K562 (cell line): ENCODE data around the gene ARID4B. TPM values are rescaled to one million over a fixed set of nuclear protein-coding genes. Genes with fewer than 3 reads are reported as not detected.

ENCODE experiments used
- EP400 ChIP-seq: fragments of 450-650 bp; IDR thresholded peaks from 2 replicates; pipeline ENCODE4 v1.6.1; 2017; ENCODE audit warnings: antibody characterized with exemption, mild to moderate bottlenecking, moderate library complexity
- HDAC6 ChIP-seq: IDR thresholded peaks from 2 replicates; pipeline ENCODE4 v1.6.1; 2012; ENCODE audit warnings: low read depth, mild to moderate bottlenecking, control low read depth, inconsistent platforms, low read length, moderate library complexity
- KLF10 ChIP-seq: fragments of 250-450 bp; sonication (Bioruptor Pico); IDR thresholded peaks from 2 replicates; pipeline ENCODE4 v1.6.1; 2021; ENCODE audit warnings: matching md5 sums
- LARP7 ChIP-seq: fragments of 450-650 bp; IDR thresholded peaks from 2 replicates; pipeline ENCODE4 v1.6.1; 2016
- MEF2A ChIP-seq: IDR thresholded peaks from 2 replicates; pipeline ENCODE4 v1.6.1; 2011; ENCODE audit warnings: low read depth, mild to moderate bottlenecking, low read length, moderate library complexity; ENCODE audit not compliant: control insufficient read depth
- MYC ChIP-seq, 2 experiments: fragments of 250-450 bp in 1 of 2; sonication (Bioruptor Pico) in 1 of 2; IDR thresholded peaks; 2 replicates each; pipeline versions ENCODE4 v1.5.1 to v1.6.1; 2012 to 2021; ENCODE audit warnings: low read depth in 2 of 2, borderline replicate concordance in 1 of 2, improper control_type of control experiment in 1 of 2, low read length in 1 of 2, mild to moderate bottlenecking in 1 of 2, moderate library complexity in 1 of 2
- PCBP2 ChIP-seq: fragments of 200-400 bp; formaldehyde crosslinking; IDR thresholded peaks from 2 replicates; pipeline ENCODE4 v1.6.1; 2018; ENCODE audit warnings: low read length, low read depth, mild to moderate bottlenecking, moderate library complexity; ENCODE audit not compliant: poor library complexity, severe bottlenecking
- PRMT5 ChIP-seq: sonication (generic); formaldehyde crosslinking; IDR thresholded peaks from 2 replicates; pipeline ENCODE4 v1.5.0; 2020; ENCODE audit warnings: missing genetic modification reagents
- RBM15 ChIP-seq: fragments of 200-400 bp; formaldehyde crosslinking; IDR thresholded peaks from 2 replicates; pipeline ENCODE4 v1.6.1; 2018; ENCODE audit warnings: mild to moderate bottlenecking, low read length, moderate library complexity; ENCODE audit not compliant: insufficient read depth
- RBM25 ChIP-seq: fragments of 200-400 bp; formaldehyde crosslinking; IDR thresholded peaks from 2 replicates; pipeline ENCODE4 v1.6.1; 2018; ENCODE audit warnings: low read length, low read depth, moderate library complexity; ENCODE audit not compliant: severe bottlenecking
- RFX5 ChIP-seq: IDR thresholded peaks from 2 replicates; pipeline ENCODE4 v1.6.1; 2011; ENCODE audit warnings: low read depth, mild to moderate bottlenecking, improper control_type of control experiment, low read length
- RFX7 ChIP-seq: fragments of 250-450 bp; sonication (Bioruptor Pico); IDR thresholded peaks from 2 replicates; pipeline ENCODE4 v1.5.1; 2021; ENCODE audit warnings: mild to moderate bottlenecking
- USF2 ChIP-seq: sonication (generic); formaldehyde crosslinking; IDR thresholded peaks from 2 replicates; pipeline ENCODE4 v1.5.0; 2020; ENCODE audit warnings: missing genetic modification reagents
- ZFX ChIP-seq: sonication (generic); formaldehyde crosslinking; IDR thresholded peaks from 2 replicates; pipeline ENCODE4 v1.8.0; 2022; ENCODE audit warnings: mild to moderate bottlenecking, missing genetic modification reagents, moderate library complexity
- ZNF140 ChIP-seq: fragments of 250-450 bp; sonication (Bioruptor Pico); IDR thresholded peaks from 2 replicates; pipeline ENCODE4 v1.8.0; 2021; ENCODE audit warnings: moderate library complexity, mild to moderate bottlenecking, inconsistent platforms
- ZNF75A ChIP-seq: fragments of 450-650 bp; formaldehyde crosslinking; IDR thresholded peaks from 2 replicates; pipeline ENCODE4 v1.4.0; 2020; ENCODE audit warnings: mild to moderate bottlenecking
- ZNF764 ChIP-seq: fragments of 250-450 bp; sonication (Bioruptor Pico); IDR thresholded peaks from 2 replicates; pipeline ENCODE4 v1.4.0; 2020; ENCODE audit warnings: low read depth, mild to moderate bottlenecking, moderate library complexity
- polyA plus RNA-seq, 8 experiments: library from polyadenylated mRNA; depleted of rRNA in 4 of 8; stranded (reverse) in 5 of 8; unstranded in 3 of 8; fragments of >200 nt; fragmentation: Nextera tagmentation in 2 of 8; fragmentation: Illumina TruSeq in 1 of 8; extraction: Ambion mirVana in 2 of 8; extraction: Trizol in 1 of 8; gene quantifications; 2 replicates each; pipeline versions ENCODE4 v1.2.1 to v1.2.3, GENCODE V29; 2011 to 2014; ENCODE audit warnings: inconsistent platforms in 1 of 8, missing spikeins in 1 of 8
- total RNA-seq, 7 experiments: library from RNA; depleted of rRNA in 6 of 7; stranded (reverse); fragments of >200 nt in 6 of 7; fragmentation: Illumina TruSeq in 2 of 7; extraction: Trizol in 2 of 7; gene quantifications; 2 replicates each; pipeline versions ENCODE4 v1.2.1 to v1.2.3, GENCODE V29; 2011 to 2021; ENCODE audit warnings: low replicate concordance in 1 of 7
- TF ChIP-seq, protein P1 (sequence below): fragments of 250-450 bp; sonication (Bioruptor Pico); IDR thresholded peaks from 2 replicates; pipeline ENCODE4 v1.6.1; 2021; ENCODE audit warnings: mild to moderate bottlenecking
- TF ChIP-seq, protein P2 (sequence below), 2 experiments: fragments of 200-800 bp in 1 of 2; sonication (Bioruptor generic) in 1 of 2; sonication (generic) in 1 of 2; formaldehyde crosslinking in 1 of 2; IDR thresholded peaks in 1 of 2; conservative IDR thresholded peaks in 1 of 2; 2 replicates each; pipeline versions ENCODE4 v1.5.0 to v1.6.1; 2016 to 2020; ENCODE audit warnings: missing compliant biosample characterization in 1 of 2, missing genetic modification characterization in 1 of 2, missing genetic modification reagents in 1 of 2
- TF ChIP-seq, protein P3 (sequence below): fragments of 450-650 bp; IDR thresholded peaks from 2 replicates; pipeline ENCODE4 v1.6.1; 2016; ENCODE audit warnings: mild to moderate bottlenecking
- TF ChIP-seq, protein P4 (sequence below): sonication (generic); formaldehyde crosslinking; IDR thresholded peaks from 2 replicates; pipeline ENCODE4 v1.8.1; 2023; ENCODE audit warnings: mild to moderate bottlenecking, missing genetic modification reagents, moderate library complexity

Gene ARID4B
- total and polyA plus RNA-seq, 9 of the 15 experiments (the other 6 are each of a cell fraction or from before 2014, with no cell fraction given) = 8.4 to 38.9 (median 18.5) TPM

- TF ChIP-seq ZFX (CRISPR knock-in tag) (0 out of 2 replicates have a peak, but pooled peaks have one; percentile 28), LARP7 (no peak), RBM15 (no peak), USF2 (CRISPR knock-in tag) (no peak), RFX5 (no peak; the same call in 1 of the 2 replicates), MEF2A (no peak), HDAC6 (no peak), KLF10 (CRISPR knock-in tag) (no peak), EP400 (no peak), RBM25 (no peak), ZNF140 (no peak), ZNF75A (CRISPR knock-in tag) (no peak), ZNF764 (CRISPR knock-in tag) (no peak), PCBP2 (no peak), PRMT5 (no peak), MYC (IDR thresholded peaks at IDR 0.05; ENCODE audit: low read depth, low read length) (no peak), MYC (CRISPR knock-in tag; IDR thresholded peaks at IDR 0.05; ENCODE audit: borderline replicate concordance, low read depth) (no peak), RFX7 (CRISPR knock-in tag) (no peak)
- TF ChIP-seq, protein P1, sequence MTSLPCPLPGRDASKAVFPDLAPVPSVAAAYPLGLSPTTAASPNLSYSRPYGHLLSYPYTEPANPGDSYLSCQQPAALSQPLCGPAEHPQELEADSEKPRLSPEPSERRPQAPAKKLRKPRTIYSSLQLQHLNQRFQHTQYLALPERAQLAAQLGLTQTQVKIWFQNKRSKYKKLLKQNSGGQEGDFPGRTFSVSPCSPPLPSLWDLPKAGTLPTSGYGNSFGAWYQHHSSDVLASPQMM (CRISPR knock-in tag) = no peak
- TF ChIP-seq, protein P2, sequence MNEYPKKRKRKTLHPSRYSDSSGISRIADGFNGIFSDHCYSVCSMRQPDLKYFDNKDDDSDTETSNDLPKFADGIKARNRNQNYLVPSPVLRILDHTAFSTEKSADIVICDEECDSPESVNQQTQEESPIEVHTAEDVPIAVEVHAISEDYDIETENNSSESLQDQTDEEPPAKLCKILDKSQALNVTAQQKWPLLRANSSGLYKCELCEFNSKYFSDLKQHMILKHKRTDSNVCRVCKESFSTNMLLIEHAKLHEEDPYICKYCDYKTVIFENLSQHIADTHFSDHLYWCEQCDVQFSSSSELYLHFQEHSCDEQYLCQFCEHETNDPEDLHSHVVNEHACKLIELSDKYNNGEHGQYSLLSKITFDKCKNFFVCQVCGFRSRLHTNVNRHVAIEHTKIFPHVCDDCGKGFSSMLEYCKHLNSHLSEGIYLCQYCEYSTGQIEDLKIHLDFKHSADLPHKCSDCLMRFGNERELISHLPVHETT (CRISPR knock-in tag; conservative IDR thresholded peaks at IDR 0.05 in 1 of 2, IDR thresholded peaks at IDR 0.05 in 1 of 2) = no peak
- TF ChIP-seq, protein P3, sequence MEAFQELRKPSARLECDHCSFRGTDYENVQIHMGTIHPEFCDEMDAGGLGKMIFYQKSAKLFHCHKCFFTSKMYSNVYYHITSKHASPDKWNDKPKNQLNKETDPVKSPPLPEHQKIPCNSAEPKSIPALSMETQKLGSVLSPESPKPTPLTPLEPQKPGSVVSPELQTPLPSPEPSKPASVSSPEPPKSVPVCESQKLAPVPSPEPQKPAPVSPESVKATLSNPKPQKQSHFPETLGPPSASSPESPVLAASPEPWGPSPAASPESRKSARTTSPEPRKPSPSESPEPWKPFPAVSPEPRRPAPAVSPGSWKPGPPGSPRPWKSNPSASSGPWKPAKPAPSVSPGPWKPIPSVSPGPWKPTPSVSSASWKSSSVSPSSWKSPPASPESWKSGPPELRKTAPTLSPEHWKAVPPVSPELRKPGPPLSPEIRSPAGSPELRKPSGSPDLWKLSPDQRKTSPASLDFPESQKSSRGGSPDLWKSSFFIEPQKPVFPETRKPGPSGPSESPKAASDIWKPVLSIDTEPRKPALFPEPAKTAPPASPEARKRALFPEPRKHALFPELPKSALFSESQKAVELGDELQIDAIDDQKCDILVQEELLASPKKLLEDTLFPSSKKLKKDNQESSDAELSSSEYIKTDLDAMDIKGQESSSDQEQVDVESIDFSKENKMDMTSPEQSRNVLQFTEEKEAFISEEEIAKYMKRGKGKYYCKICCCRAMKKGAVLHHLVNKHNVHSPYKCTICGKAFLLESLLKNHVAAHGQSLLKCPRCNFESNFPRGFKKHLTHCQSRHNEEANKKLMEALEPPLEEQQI = no peak
- TF ChIP-seq, protein P4, sequence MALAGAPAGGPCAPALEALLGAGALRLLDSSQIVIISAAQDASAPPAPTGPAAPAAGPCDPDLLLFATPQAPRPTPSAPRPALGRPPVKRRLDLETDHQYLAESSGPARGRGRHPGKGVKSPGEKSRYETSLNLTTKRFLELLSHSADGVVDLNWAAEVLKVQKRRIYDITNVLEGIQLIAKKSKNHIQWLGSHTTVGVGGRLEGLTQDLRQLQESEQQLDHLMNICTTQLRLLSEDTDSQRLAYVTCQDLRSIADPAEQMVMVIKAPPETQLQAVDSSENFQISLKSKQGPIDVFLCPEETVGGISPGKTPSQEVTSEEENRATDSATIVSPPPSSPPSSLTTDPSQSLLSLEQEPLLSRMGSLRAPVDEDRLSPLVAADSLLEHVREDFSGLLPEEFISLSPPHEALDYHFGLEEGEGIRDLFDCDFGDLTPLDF (CRISPR knock-in tag) = peak; percentile 24; the same call in 1 of the 2 replicates
These were observed 1.3 kb upstream of the ARID4B start (continued) for GRCh38 chr1:235329139-235329902.
